NCI-H345 (cell line): ENCODE measurements around the gene ABL1.

Experiments used
- DNase-seq: peaks from one replicate; lab custom pipeline; 2025; lab: John Stamatoyannopoulos, UW

ABL1 gene

DNA sequence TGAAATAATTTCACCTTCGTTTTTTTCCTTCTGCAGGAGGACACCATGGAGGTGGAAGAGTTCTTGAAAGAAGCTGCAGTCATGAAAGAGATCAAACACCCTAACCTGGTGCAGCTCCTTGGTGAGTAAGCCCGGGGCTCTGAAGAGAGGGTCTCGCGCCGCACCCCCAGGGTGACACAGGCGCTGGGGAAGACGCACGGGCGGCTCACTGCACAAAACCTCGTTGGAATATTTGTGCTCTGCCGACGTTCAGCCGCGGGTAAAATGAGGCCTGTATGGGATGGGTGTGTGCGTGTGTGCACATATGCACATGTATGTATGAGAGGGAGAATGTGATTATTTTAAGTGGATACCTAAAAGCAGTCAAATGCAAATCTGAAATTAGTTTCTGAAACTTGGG is 37.0 kb downstream of the ABL1 start:
- DNase-seq, result no peak

DNA sequence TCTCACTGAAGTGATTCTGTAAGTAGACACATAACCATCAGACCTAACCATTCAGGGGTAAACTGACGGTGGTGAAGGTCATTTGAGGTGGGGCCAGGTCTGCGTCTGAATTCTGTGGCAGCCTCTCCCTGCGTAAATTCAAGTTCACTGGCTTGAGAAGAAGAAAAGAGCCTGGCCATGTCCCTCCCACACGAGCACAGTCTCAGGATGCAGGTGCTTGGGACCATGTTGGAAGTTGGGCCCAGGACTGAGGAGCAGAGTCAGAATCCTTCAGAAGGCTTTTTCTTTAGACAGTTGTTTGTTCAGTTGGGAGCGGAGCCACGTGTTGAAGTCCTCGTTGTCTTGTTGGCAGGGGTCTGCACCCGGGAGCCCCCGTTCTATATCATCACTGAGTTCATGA is 37.5 kb downstream of the ABL1 start:
- no peak for DNase-seq

DNA sequence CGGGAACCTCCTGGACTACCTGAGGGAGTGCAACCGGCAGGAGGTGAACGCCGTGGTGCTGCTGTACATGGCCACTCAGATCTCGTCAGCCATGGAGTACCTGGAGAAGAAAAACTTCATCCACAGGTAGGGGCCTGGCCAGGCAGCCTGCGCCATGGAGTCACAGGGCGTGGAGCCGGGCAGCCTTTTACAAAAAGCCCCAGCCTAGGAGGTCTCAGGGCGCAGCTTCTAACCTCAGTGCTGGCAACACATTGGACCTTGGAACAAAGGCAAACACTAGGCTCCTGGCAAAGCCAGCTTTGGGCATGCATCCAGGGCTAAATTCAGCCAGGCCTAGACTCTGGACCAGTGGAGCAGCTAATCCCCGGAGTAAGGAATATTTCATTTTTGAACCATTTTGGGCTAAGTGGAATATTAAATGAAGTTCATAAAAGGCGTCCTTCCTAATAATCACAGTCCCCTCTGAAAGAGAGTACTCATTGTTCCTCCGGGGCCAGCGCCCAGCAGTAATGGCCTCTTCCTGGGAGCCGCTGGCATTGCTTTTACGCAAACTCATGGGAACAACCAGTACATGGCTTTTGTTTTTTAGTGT is 38.0 kb downstream of the ABL1 start:
- no peak for DNase-seq

DNA sequence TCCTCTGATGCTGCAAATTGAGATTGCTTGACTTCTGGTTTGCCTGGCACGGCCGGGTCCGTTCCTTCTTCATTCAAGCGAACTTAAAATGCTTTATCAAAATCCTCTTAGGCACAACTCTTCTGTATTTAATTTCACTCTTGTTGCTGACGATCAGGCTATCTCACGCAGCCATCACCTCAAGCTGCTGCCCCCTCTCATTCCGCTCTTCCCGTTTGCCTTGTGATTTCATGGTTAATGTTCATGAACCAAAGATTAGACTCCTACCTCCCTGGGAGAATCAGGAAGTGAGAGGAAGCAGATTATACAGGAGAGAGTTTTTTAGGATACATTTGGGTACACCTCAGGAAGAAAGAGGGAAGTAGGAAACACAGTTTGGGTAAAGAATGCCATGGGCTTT is 38.9 kb downstream of the ABL1 start:
- no peak for DNase-seq

DNA sequence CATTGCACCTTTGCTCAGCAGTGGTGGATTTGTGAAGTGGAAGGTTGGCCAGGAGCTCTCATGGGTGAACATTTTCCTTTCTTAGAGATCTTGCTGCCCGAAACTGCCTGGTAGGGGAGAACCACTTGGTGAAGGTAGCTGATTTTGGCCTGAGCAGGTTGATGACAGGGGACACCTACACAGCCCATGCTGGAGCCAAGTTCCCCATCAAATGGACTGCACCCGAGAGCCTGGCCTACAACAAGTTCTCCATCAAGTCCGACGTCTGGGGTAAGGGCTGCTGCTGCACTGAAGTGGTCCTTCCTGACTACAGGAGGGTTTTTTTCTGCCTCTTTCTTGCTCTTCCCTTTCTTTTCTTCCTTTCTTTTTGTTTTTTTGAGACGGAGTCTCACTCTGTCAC is 39.7 kb downstream of the ABL1 start:
- no peak for DNase-seq

DNA sequence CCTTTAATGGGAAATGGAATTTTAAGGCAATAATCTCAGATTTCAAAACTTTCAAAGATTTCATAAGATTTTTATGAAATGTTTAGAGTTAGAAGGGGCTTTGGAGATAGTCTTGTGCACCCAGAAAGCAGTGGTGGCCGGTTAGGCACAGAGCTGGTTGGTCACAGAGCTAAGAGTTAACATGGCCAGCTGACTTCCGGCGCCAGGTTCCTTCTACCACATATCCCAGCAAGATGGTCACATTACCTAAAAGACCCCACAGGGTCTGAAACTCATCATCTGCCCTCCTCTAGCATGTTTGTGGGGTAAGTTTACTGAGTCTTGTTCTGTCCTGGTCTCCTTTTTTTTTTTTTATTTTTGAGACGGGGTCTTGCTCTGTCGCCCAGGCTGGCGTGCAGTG is 42.2 kb downstream of the ABL1 start:
- DNase-seq, result no peak

DNA sequence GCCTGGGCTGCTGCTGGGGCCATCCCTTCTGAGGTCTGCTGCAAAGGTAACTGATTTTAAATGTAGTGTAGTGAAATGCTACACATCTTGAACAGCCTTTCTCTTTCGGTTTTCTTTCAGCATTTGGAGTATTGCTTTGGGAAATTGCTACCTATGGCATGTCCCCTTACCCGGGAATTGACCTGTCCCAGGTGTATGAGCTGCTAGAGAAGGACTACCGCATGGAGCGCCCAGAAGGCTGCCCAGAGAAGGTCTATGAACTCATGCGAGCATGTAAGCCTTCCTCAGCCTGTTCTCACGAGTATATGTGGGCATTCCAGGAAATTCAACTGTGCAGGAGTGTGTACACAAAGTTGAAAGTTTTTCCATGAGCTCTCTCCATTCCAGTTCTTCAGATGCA is 43.2 kb downstream of the ABL1 start:
- no peak for DNase-seq

DNA sequence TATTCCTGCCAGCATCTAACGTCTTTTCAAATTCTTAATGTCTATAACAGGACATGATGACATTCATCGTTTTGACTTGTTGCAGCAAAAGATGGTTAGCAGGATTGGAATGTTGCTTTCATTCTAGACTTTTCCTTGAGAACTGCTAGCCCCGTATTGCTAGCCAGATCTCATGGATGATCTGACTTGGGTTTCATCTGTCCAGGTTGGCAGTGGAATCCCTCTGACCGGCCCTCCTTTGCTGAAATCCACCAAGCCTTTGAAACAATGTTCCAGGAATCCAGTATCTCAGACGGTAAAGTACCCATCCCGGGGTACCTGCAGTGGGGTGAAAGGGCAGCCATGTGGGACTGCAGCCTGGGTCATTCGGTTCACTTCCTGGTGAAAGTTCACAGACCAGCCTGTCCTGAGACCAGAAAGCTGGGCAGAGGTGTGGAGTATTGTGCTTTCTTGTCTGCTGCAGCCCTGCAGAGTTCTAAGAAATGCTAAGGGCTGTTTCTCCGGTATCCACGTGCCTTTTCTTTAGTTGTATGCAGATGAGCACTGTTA is 44.9 kb downstream of the ABL1 start:
- no peak for DNase-seq

DNA sequence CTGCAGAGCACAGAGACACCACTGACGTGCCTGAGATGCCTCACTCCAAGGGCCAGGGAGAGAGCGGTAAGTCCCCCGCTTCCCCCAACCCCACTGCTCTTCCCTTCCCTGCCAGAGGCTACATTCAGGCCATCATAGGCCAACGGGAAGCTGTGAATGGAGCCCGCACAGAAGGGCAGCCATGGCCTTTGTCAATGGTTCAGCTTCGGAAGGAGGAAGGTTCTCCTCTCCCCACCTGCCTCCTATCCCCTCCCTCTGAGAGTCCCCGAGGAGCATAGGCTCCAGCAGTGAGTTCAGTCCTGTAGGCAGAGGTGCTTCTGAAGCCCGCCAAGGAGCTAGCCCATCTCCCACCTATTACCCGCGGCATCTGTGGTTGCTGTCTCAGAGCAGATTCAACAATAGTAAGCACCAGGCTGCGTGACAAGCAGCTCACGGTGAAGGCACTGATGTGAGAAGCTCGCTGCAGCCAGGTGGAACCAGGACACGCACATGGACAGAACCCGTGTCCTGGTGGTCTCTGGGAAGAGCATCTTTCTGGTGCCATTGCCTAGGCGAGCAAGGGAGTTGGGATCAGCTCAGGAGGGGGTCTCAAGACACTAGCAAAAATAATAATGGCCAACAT is 45.7 kb downstream of the ABL1 start:
- DNase-seq, result no peak

DNA sequence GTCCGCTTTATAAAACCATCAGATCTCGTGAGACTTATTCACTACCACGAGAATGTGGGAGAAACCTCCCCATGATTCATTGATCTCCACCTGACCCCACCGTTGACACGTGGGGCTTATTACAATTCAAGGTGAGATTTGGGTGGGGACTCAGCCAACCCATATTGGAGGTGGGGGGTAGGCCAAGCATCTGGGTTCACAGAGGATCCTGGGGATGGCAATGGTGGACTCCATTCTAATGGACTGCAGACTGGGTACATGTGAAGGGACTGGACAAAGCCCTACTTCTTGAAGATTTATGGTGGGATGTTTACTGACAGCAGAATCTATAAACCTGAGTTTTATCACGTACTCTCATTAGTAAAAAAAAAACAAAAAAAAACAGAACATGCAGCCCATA is 46.5 kb downstream of the ABL1 start:
- no peak for DNase-seq

DNA sequence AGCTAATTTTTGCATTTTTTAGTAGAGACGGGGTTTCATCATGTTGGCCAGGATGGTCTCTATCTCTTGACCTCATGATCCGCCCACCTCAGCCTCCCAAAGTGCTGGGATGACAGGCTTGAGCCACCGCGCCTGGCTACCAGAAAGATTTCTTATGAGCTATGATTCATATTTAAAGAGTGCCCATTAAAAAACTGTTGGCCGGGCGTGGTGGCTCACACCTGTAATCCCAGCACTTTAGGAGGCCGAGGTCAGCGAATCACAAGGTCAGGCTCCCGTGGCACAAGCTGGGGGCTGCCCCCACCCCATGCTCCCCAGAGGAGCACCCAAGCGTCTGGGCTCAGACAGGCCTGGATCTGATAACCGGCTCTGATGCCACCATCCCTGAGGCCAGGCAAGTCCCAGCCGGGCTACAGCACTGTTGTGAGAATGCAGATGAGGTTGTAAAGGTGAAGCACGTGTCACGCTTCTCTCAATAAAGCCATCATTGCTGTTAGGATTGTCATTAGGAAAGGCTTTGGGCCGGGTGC is 47.7 kb downstream of the ABL1 start:
- DNase-seq, result no peak

DNA sequence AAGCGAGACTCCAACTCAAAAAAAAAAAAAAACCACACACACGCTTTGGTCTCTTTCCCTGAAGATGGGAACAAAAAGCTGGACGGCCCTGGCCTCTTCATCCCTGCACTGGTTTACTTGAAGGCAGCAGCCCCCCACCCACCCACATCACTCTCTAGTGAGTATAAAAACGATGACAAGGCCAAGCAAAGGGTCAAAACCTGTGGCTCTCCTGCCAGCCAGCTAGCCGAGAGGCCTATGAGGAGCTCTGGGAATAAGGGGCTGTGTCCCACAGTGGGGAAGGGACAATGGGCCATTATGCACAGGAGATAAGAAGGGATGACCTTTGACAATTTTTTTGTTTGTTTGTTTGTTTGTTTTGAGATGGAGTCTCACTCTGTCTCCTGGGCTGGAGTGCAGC is 48.4 kb downstream of the ABL1 start:
- DNase-seq, result no peak

DNA sequence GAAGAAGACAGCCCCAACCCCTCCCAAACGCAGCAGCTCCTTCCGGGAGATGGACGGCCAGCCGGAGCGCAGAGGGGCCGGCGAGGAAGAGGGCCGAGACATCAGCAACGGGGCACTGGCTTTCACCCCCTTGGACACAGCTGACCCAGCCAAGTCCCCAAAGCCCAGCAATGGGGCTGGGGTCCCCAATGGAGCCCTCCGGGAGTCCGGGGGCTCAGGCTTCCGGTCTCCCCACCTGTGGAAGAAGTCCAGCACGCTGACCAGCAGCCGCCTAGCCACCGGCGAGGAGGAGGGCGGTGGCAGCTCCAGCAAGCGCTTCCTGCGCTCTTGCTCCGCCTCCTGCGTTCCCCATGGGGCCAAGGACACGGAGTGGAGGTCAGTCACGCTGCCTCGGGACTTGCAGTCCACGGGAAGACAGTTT is 49.1 kb downstream of the ABL1 start:
- no peak for DNase-seq

DNA sequence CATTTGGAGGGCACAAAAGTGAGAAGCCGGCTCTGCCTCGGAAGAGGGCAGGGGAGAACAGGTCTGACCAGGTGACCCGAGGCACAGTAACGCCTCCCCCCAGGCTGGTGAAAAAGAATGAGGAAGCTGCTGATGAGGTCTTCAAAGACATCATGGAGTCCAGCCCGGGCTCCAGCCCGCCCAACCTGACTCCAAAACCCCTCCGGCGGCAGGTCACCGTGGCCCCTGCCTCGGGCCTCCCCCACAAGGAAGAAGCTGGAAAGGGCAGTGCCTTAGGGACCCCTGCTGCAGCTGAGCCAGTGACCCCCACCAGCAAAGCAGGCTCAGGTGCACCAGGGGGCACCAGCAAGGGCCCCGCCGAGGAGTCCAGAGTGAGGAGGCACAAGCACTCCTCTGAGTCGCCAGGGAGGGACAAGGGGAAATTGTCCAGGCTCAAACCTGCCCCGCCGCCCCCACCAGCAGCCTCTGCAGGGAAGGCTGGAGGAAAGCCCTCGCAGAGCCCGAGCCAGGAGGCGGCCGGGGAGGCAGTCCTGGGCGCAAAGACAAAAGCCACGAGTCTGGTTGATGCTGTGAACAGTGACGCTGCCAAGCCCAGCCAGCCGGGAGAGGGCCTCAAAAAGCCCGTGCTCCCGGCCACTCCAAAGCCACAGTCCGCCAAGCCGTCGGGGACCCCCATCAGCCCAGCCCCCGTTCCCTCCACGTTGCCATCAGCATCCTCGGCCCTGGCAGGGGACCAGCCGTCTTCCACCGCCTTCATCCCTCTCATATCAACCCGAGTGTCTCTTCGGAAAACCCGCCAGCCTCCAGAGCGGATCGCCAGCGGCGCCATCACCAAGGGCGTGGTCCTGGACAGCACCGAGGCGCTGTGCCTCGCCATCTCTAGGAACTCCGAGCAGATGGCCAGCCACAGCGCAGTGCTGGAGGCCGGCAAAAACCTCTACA is 49.8 kb downstream of the ABL1 start:
- no peak for DNase-seq

DNA sequence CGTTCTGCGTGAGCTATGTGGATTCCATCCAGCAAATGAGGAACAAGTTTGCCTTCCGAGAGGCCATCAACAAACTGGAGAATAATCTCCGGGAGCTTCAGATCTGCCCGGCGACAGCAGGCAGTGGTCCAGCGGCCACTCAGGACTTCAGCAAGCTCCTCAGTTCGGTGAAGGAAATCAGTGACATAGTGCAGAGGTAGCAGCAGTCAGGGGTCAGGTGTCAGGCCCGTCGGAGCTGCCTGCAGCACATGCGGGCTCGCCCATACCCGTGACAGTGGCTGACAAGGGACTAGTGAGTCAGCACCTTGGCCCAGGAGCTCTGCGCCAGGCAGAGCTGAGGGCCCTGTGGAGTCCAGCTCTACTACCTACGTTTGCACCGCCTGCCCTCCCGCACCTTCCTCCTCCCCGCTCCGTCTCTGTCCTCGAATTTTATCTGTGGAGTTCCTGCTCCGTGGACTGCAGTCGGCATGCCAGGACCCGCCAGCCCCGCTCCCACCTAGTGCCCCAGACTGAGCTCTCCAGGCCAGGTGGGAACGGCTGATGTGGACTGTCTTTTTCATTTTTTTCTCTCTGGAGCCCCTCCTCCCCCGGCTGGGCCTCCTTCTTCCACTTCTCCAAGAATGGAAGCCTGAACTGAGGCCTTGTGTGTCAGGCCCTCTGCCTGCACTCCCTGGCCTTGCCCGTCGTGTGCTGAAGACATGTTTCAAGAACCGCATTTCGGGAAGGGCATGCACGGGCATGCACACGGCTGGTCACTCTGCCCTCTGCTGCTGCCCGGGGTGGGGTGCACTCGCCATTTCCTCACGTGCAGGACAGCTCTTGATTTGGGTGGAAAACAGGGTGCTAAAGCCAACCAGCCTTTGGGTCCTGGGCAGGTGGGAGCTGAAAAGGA is 50.7 kb downstream of the ABL1 start:
- DNase-seq, result no peak

DNA sequence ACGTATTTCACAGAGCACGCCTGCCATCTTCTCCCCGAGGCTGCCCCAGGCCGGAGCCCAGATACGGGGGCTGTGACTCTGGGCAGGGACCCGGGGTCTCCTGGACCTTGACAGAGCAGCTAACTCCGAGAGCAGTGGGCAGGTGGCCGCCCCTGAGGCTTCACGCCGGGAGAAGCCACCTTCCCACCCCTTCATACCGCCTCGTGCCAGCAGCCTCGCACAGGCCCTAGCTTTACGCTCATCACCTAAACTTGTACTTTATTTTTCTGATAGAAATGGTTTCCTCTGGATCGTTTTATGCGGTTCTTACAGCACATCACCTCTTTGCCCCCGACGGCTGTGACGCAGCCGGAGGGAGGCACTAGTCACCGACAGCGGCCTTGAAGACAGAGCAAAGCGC is 51.9 kb downstream of the ABL1 start:
- no peak for DNase-seq

DNA sequence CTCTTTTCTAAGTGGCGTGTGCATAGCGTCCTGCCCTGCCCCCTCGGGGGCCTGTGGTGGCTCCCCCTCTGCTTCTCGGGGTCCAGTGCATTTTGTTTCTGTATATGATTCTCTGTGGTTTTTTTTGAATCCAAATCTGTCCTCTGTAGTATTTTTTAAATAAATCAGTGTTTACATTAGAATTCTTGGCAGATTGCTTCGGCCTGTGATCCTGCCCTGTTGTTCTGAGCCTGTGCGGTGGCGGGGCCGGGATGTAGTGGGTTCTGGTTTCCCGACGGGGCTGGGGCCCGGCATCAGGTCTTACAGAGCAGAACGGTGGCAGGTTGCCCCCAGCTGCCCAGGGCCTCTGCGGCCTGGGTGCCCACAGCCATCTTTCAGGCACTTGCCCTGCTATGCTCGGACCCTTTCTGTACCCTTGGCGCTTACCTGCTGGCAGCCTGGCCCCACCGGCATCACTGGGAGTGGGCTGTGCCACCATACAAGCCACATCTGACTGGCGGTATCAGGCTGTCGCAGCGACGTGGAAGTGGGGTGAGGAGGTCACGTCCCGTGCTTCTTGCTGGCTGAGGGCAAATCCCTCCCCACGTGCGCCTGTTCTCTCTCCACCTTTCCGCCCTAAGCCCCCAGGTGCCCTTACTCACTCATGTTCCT is 52.6 kb downstream of the ABL1 start:
- no peak for DNase-seq

DNA sequence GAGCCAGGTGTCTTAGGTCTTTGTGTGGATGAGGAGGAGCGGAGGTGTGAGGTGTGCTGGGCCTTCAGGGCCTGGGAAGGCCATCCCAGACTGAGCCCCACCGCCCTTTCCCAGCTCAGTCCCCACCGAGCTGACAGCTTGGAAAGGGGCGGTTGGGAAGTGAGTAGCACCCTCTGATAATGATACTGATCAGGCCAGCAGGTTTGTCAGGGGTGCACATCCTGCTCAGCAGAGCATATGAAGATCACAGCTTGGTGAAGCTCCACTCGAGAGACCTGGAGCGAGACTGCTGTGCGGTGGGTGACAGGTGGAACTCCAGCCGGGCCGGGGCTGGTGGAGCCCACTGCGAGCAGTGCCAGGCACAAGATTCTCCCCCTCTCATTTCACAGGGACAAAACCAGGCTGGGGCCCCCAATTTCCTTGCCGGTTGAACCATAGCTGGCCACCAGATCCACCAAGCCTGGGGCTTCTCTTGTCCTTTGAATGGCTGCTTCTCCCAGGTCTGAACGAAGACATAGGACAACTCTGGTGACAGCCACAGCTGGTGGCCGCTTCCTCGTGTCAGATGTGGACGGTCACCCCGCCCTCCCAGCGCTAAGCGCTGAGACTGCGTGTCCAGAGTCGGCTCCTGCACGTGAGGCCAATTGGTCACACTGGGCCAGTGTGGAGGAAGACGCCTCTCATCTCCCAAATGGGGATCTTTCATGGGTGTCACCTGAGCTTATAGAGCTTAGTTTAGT is 53.3 kb downstream of the ABL1 start:
- DNase-seq, result no peak

DNA sequence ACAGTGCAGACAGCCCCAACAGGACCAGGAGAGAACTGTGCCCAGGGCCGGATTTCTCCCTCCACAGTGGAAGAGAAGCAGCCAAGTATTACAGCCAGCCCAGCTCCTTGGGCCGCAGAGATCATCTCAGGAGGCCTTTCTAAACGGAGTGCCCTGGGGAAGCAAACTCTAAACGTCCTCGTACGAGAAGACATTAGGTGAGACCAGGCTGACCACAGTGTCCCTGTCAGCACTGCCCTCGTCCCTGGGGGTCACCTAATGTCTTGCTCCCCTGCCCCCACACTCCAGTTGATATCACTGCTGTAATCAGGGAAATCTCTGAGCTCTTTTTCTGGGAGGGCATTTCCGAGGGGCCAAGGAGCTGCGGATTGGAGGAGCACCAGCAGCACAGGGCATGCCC is 55.1 kb downstream of the ABL1 start:
- no peak for DNase-seq
